Measurements from ENCODE around the gene RPL6.

GRCh38 chr12:112409064-112409905 is at the start of gene RPL6:
- no peak for TF ChIP-seq RAD21 (IDR thresholded peaks at IDR 0.05)
- no peak for TF ChIP-seq CTCF (IDR thresholded peaks at IDR 0.05; ENCODE audit: low read depth, low read length, missing input control)
- peak; percentile 93 for TF ChIP-seq REST (IDR thresholded peaks at IDR 0.05)
- TF ChIP-seq MAX (IDR thresholded peaks at IDR 0.05), result peak; percentile 87
